SK-N-MC (cell line): ENCODE data around the gene MACROD2.

ENCODE experiments used
- EZH2 ChIP-seq: fragments of 200-600 bp; sonication (generic); IDR thresholded peaks from one replicate; pipeline ENCODE4 v1.6.1; 2017; ENCODE audit warnings: antibody characterized with exemption
- FOXP2 ChIP-seq: optimal IDR thresholded peaks from 2 replicates; pipeline ENCODE3; 2011; ENCODE audit warnings: mild to moderate bottlenecking, moderate library complexity; ENCODE audit not compliant: insufficient read depth; ENCODE audit errors: extremely low read length, control extremely low read depth

GRCh38 chr20:16013631-16014030 is 2018.3 kb downstream of the MACROD2 start:
- TF ChIP-seq EZH2: no peak
- TF ChIP-seq FOXP2: no peak
